ENCODE data around the gene TSG101. TPM values are rescaled to one million over a fixed set of nuclear protein-coding genes. Genes with fewer than 3 reads are reported as not detected.

The TSG101 gene
- total and polyA plus RNA-seq, 5 donors from 2014 or later: 18.8 to 87.2 (median 77.7) TPM

GRCh38 chr11:18523084-18523483 lies 3.7 kb downstream of the TSG101 start:
- H3K4me3 Mint-ChIP-seq: peak overlapping the region in 2 of 4 donors; percentile 61 to 67
- no peaks in the 10 kb centered on the region for H3K9me3 ChIP-seq (ENCODE audit: control insufficient read depth in 2 of 2, low read length in 2 of 2)
- H3K4me1 Mint-ChIP-seq: peaks cover 33 to 71% (median 55%) of the 10 kb centered on the region in 4 donors
- no peaks in the 10 kb centered on the region for H3K27me3 ChIP-seq (ENCODE audit: control insufficient read depth, insufficient read depth, low read length)
- no peak for DNase-seq
- H3K9me3 Mint-ChIP-seq: no peaks in the 10 kb centered on the region
- peaks cover 30% of the 10 kb centered on the region for H3K4me1 ChIP-seq (ENCODE audit: control insufficient read depth, insufficient read depth, low read length, poor library complexity, severe bottlenecking)
- H3K36me3 ChIP-seq (ENCODE audit: control insufficient read depth, insufficient read depth, low read length): peaks cover 17% of the 10 kb centered on the region
- H3K27me3 Mint-ChIP-seq: peaks cover 5% of the 10 kb centered on the region
- H3K4me3 ChIP-seq (ENCODE audit: low read depth, low read length): no peak overlapping the region
- peak overlapping the region in 2 of 3 donors; percentile 15 to 18 for H3K27ac Mint-ChIP-seq
- no peak overlapping the region for H3K27ac ChIP-seq (ENCODE audit: insufficient read depth, low read length, poor library complexity, severe bottlenecking)
- peaks cover 27% of the 10 kb centered on the region for H3K36me3 Mint-ChIP-seq
- no peak for ATAC-seq (ENCODE audit: low read depth in 2 of 2)

GRCh38 chr11:18522388-18522787 lies 4.4 kb downstream of the TSG101 start:
- Histone ChIP-seq H3K27me3 (ENCODE audit: control insufficient read depth, insufficient read depth, low read length) (no peaks in the 10 kb centered on the region), H3K4me1 (ENCODE audit: control insufficient read depth, insufficient read depth, low read length, poor library complexity, severe bottlenecking) (peaks cover 24% of the 10 kb centered on the region), H3K4me3 (ENCODE audit: low read depth, low read length) (no peak overlapping the region), H3K36me3 (ENCODE audit: control insufficient read depth, insufficient read depth, low read length) (peaks cover 24% of the 10 kb centered on the region), H3K9me3 (ENCODE audit: control insufficient read depth in 2 of 2, low read length in 2 of 2) (no peaks in the 10 kb centered on the region), H3K27ac (ENCODE audit: insufficient read depth, low read length, poor library complexity, severe bottlenecking) (no peak overlapping the region)
- no peaks in the 10 kb centered on the region for H3K9me3 Mint-ChIP-seq
- H3K4me1 Mint-ChIP-seq: peaks cover 35 to 66% (median 53%) of the 10 kb centered on the region in 4 donors
- H3K36me3 Mint-ChIP-seq: peaks cover 29% of the 10 kb centered on the region
- H3K4me3 Mint-ChIP-seq: peak overlapping the region in 3 of 4 donors; percentile 10 to 67 (median 61)
- peaks cover 5% of the 10 kb centered on the region for H3K27me3 Mint-ChIP-seq
- ATAC-seq (ENCODE audit: low read depth in 2 of 2) (no peak), DNase-seq (peak in 1 of 3 donors; percentile 36)
- peak overlapping the region in 2 of 3 donors; percentile 7 to 36 for H3K27ac Mint-ChIP-seq

GRCh38 chr11:18521122-18521521 lies 5.6 kb downstream of the TSG101 start:
- no peaks in the 10 kb centered on the region for H3K9me3 ChIP-seq (ENCODE audit: control insufficient read depth in 2 of 2, low read length in 2 of 2)
- no peaks in the 10 kb centered on the region for H3K9me3 Mint-ChIP-seq
- peaks cover 24% of the 10 kb centered on the region for H3K36me3 ChIP-seq (ENCODE audit: control insufficient read depth, insufficient read depth, low read length)
- no peak overlapping the region for H3K4me3 ChIP-seq (ENCODE audit: low read depth, low read length)
- DNase-seq (no peak), ATAC-seq (ENCODE audit: low read depth in 2 of 2) (no peak)
- peaks cover 25% of the 10 kb centered on the region for H3K36me3 Mint-ChIP-seq
- no peak overlapping the region for H3K27ac ChIP-seq (ENCODE audit: insufficient read depth, low read length, poor library complexity, severe bottlenecking)
- H3K27ac Mint-ChIP-seq: no peak overlapping the region
- peaks cover 30 to 56% (median 48%) of the 10 kb centered on the region in 4 donors for H3K4me1 Mint-ChIP-seq
- no peak overlapping the region for H3K4me3 Mint-ChIP-seq
- H3K27me3 ChIP-seq (ENCODE audit: control insufficient read depth, insufficient read depth, low read length): no peaks in the 10 kb centered on the region
- H3K27me3 Mint-ChIP-seq: no peaks in the 10 kb centered on the region
- H3K4me1 ChIP-seq (ENCODE audit: control insufficient read depth, insufficient read depth, low read length, poor library complexity, severe bottlenecking): peaks cover 19% of the 10 kb centered on the region

- peaks cover 5 to 10% (median 7%) of the 10 kb centered on the region in 4 donors for H3K4me1 Mint-ChIP-seq
- ATAC-seq (ENCODE audit: low read depth in 2 of 2) (no peak), DNase-seq (no peak)
- no peak overlapping the region for H3K27ac ChIP-seq (ENCODE audit: insufficient read depth, low read length, poor library complexity, severe bottlenecking)
- peaks cover 75% of the 10 kb centered on the region for H3K36me3 ChIP-seq (ENCODE audit: control insufficient read depth, insufficient read depth, low read length)
- no peak overlapping the region for H3K4me3 Mint-ChIP-seq
- no peaks in the 10 kb centered on the region for H3K27me3 ChIP-seq (ENCODE audit: control insufficient read depth, insufficient read depth, low read length)
- no peak overlapping the region for H3K4me3 ChIP-seq (ENCODE audit: low read depth, low read length)
- peak overlapping the region in 1 of 3 donors; percentile 42 for H3K27ac Mint-ChIP-seq
- peaks cover 55% of the 10 kb centered on the region for H3K36me3 Mint-ChIP-seq
- H3K9me3 ChIP-seq (ENCODE audit: control insufficient read depth in 2 of 2, low read length in 2 of 2): no peaks in the 10 kb centered on the region
- peaks cover 0 to 2% (median 0%) of the 10 kb centered on the region in 7 donors for H3K9me3 Mint-ChIP-seq
- H3K27me3 Mint-ChIP-seq: no peaks in the 10 kb centered on the region
- H3K4me1 ChIP-seq (ENCODE audit: control insufficient read depth, insufficient read depth, low read length, poor library complexity, severe bottlenecking): no peaks in the 10 kb centered on the region
Measured at GRCh38 chr11:18502352-18502751, 24.4 kb downstream of the TSG101 start.

- Mint-ChIP-seq H3K27ac (no peak overlapping the region), H3K4me3 (no peak overlapping the region), H3K9me3 (peaks cover 0 to 2% (median 0%) of the 10 kb centered on the region in 7 donors), H3K4me1 (peaks cover 5 to 11% (median 7%) of the 10 kb centered on the region in 4 donors), H3K36me3 (peaks cover 52% of the 10 kb centered on the region), H3K27me3 (no peaks in the 10 kb centered on the region)
- no peaks in the 10 kb centered on the region for H3K9me3 ChIP-seq (ENCODE audit: control insufficient read depth in 2 of 2, low read length in 2 of 2)
- peaks cover 72% of the 10 kb centered on the region for H3K36me3 ChIP-seq (ENCODE audit: control insufficient read depth, insufficient read depth, low read length)
- ATAC-seq (ENCODE audit: low read depth in 2 of 2): no peak
- no peak overlapping the region for H3K4me3 ChIP-seq (ENCODE audit: low read depth, low read length)
- no peaks in the 10 kb centered on the region for H3K27me3 ChIP-seq (ENCODE audit: control insufficient read depth, insufficient read depth, low read length)
- no peaks in the 10 kb centered on the region for H3K4me1 ChIP-seq (ENCODE audit: control insufficient read depth, insufficient read depth, low read length, poor library complexity, severe bottlenecking)
- DNase-seq: no peak
- H3K27ac ChIP-seq (ENCODE audit: insufficient read depth, low read length, poor library complexity, severe bottlenecking): no peak overlapping the region
Measured at GRCh38 chr11:18501629-18502028, 25.1 kb downstream of the TSG101 start.

- DNase-seq (no peak), ATAC-seq (ENCODE audit: low read depth in 2 of 2) (no peak)
- Mint-ChIP-seq H3K36me3 (peaks cover 68% of the 10 kb centered on the region), H3K27ac (peak overlapping the region in 2 of 3 donors; percentile 1 to 15), H3K9me3 (peaks cover 0 to 2% (median 0%) of the 10 kb centered on the region in 7 donors), H3K4me3 (no peak overlapping the region), H3K27me3 (no peaks in the 10 kb centered on the region), H3K4me1 (peaks cover 5 to 30% (median 23%) of the 10 kb centered on the region in 4 donors)
- Histone ChIP-seq H3K4me3 (ENCODE audit: low read depth, low read length) (no peak overlapping the region), H3K27me3 (ENCODE audit: control insufficient read depth, insufficient read depth, low read length) (no peaks in the 10 kb centered on the region), H3K9me3 (ENCODE audit: control insufficient read depth in 2 of 2, low read length in 2 of 2) (no peaks in the 10 kb centered on the region), H3K4me1 (ENCODE audit: control insufficient read depth, insufficient read depth, low read length, poor library complexity, severe bottlenecking) (no peaks in the 10 kb centered on the region), H3K27ac (ENCODE audit: insufficient read depth, low read length, poor library complexity, severe bottlenecking) (no peak overlapping the region), H3K36me3 (ENCODE audit: control insufficient read depth, insufficient read depth, low read length) (peaks cover 65% of the 10 kb centered on the region)
Measured at GRCh38 chr11:18498039-18498438, 28.7 kb downstream of the TSG101 start.

GRCh38 chr11:18495703-18496102 lies 31.0 kb downstream of the TSG101 start:
- H3K4me1 Mint-ChIP-seq: peaks cover 5 to 36% (median 26%) of the 10 kb centered on the region in 4 donors
- H3K4me3 ChIP-seq (ENCODE audit: low read depth, low read length): no peak overlapping the region
- peaks cover 0 to 2% (median 0%) of the 10 kb centered on the region in 7 donors for H3K9me3 Mint-ChIP-seq
- ATAC-seq (ENCODE audit: low read depth in 2 of 2) (no peak), DNase-seq (no peak)
- no peak overlapping the region for H3K27ac Mint-ChIP-seq
- H3K27me3 ChIP-seq (ENCODE audit: control insufficient read depth, insufficient read depth, low read length): no peaks in the 10 kb centered on the region
- peaks cover 62% of the 10 kb centered on the region for H3K36me3 ChIP-seq (ENCODE audit: control insufficient read depth, insufficient read depth, low read length)
- H3K27ac ChIP-seq (ENCODE audit: insufficient read depth, low read length, poor library complexity, severe bottlenecking): no peak overlapping the region
- no peaks in the 10 kb centered on the region for H3K9me3 ChIP-seq (ENCODE audit: control insufficient read depth in 2 of 2, low read length in 2 of 2)
- peaks cover 53% of the 10 kb centered on the region for H3K36me3 Mint-ChIP-seq
- H3K27me3 Mint-ChIP-seq: no peaks in the 10 kb centered on the region
- no peak overlapping the region for H3K4me3 Mint-ChIP-seq
- H3K4me1 ChIP-seq (ENCODE audit: control insufficient read depth, insufficient read depth, low read length, poor library complexity, severe bottlenecking): no peaks in the 10 kb centered on the region

GRCh38 chr11:18495271-18495670 lies 31.5 kb downstream of the TSG101 start:
- no peak overlapping the region for H3K4me3 ChIP-seq (ENCODE audit: low read depth, low read length)
- peaks cover 64% of the 10 kb centered on the region for H3K36me3 ChIP-seq (ENCODE audit: control insufficient read depth, insufficient read depth, low read length)
- H3K4me1 ChIP-seq (ENCODE audit: control insufficient read depth, insufficient read depth, low read length, poor library complexity, severe bottlenecking): no peaks in the 10 kb centered on the region
- H3K27me3 ChIP-seq (ENCODE audit: control insufficient read depth, insufficient read depth, low read length): no peaks in the 10 kb centered on the region
- DNase-seq: no peak
- Mint-ChIP-seq H3K36me3 (peaks cover 53% of the 10 kb centered on the region), H3K4me3 (no peak overlapping the region), H3K27me3 (no peaks in the 10 kb centered on the region), H3K4me1 (peaks cover 5 to 39% (median 27%) of the 10 kb centered on the region in 4 donors), H3K9me3 (peaks cover 0 to 2% (median 0%) of the 10 kb centered on the region in 7 donors), H3K27ac (peak overlapping the region in 1 of 3 donors; percentile 76)
- no peak overlapping the region for H3K27ac ChIP-seq (ENCODE audit: insufficient read depth, low read length, poor library complexity, severe bottlenecking)
- no peaks in the 10 kb centered on the region for H3K9me3 ChIP-seq (ENCODE audit: control insufficient read depth in 2 of 2, low read length in 2 of 2)
- ATAC-seq (ENCODE audit: low read depth in 2 of 2): no peak

All from CD4-positive, CD25-positive, alpha-beta regulatory T cell (primary cell).